IMR-90 (cell line): ENCODE data around the gene CTIF. TPM values are rescaled to one million over a fixed set of nuclear protein-coding genes. Genes with fewer than 3 reads are reported as not detected.

Experiments
- ATAC-seq: fragments of 200-7000 bp; cut with Tn5 transposase; 2 replicates; pipeline ENCODE4 v1.9.1; 2020; ENCODE audit warnings: low read depth, mild to moderate bottlenecking, moderate library complexity
- BruUV-seq: library from RNA; stranded (reverse); fragments of 400-500 nt; replicated peaks from 2 replicates; lab custom pipeline; 2021; lab: Mats Ljungman, UMichigan
- CTCF ChIA-PET: fragments of 300-600 bp; formaldehyde crosslinking; extraction: SDS; loops from one replicate; lab custom pipeline; 2021; ENCODE audit warnings: antibody characterized with exemption; lab: Yijun Ruan, JAX
- POLR2A ChIA-PET: fragments of 300-600 bp; sonication (Branson Sonifier 250); formaldehyde crosslinking; loops from one replicate; lab custom pipeline; 2022; ENCODE audit warnings: antibody characterized with exemption; ENCODE audit not compliant: unreplicated experiment; lab: Charles Lee
- DNase-seq: peaks from one replicate; pipeline ENCODE4 v3.0.0; 2013
- H2AFZ ChIP-seq: replicated peaks from 2 replicates; pipeline ENCODE3; 2013; ENCODE audit warnings: low read length, mild to moderate bottlenecking; ENCODE audit not compliant: poor library complexity
- H2AK5ac ChIP-seq: 2 replicates; pipeline ENCODE4 v1.6.1; 2013; ENCODE audit warnings: low read depth, low read length, inconsistent platforms
- H2AK9ac ChIP-seq: replicated peaks from 2 replicates; pipeline ENCODE3; 2013; ENCODE audit warnings: mild to moderate bottlenecking, low read depth, low read length, moderate library complexity; ENCODE audit not compliant: poor library complexity
- H2BK120ac ChIP-seq: 2 replicates; pipeline ENCODE4 v1.6.1; 2013; ENCODE audit warnings: low read depth, low read length, inconsistent platforms
- H2BK15ac ChIP-seq: 3 replicates; pipeline ENCODE4 v1.6.1; 2013; ENCODE audit warnings: low read depth, low read length, inconsistent platforms
- H2BK20ac ChIP-seq: 2 replicates; pipeline ENCODE4 v1.6.1; 2013; ENCODE audit warnings: low read depth, mild to moderate bottlenecking, inconsistent platforms, low read length, moderate library complexity
- H2BK5ac ChIP-seq: 2 replicates; pipeline ENCODE4 v1.6.1; 2013; ENCODE audit warnings: mild to moderate bottlenecking, low read depth, low read length, inconsistent platforms; ENCODE audit not compliant: poor library complexity, severe bottlenecking
- H3K14ac ChIP-seq: replicated peaks from 2 replicates; pipeline ENCODE4 v1.6.1; 2013; ENCODE audit warnings: low read depth, low read length, inconsistent platforms
- H3K18ac ChIP-seq: 2 replicates; pipeline ENCODE4 v1.6.1; 2013; ENCODE audit warnings: low read depth, low read length, control low read depth
- H3K23ac ChIP-seq: 2 replicates; pipeline ENCODE4 v1.6.1; 2013; ENCODE audit warnings: low read depth, low read length, inconsistent platforms
- H3K27ac ChIP-seq: 2 replicates; pipeline ENCODE4 v1.5.1; 2013; ENCODE audit warnings: mild to moderate bottlenecking, control low read depth, low read length; ENCODE audit not compliant: insufficient read depth
- H3K27me3 ChIP-seq: 2 replicates; pipeline ENCODE4 v1.6.1; 2013; ENCODE audit warnings: low read length; ENCODE audit not compliant: control insufficient read depth, insufficient read depth
- H3K36me3 ChIP-seq: 2 replicates; pipeline ENCODE4 v1.6.1; 2013; ENCODE audit warnings: low read length, mixed read lengths; ENCODE audit not compliant: control insufficient read depth, insufficient read depth
- H3K4ac ChIP-seq: 2 replicates; pipeline ENCODE4 v1.6.1; 2013; ENCODE audit warnings: low read depth, low read length, inconsistent platforms
- H3K4me1 ChIP-seq: 2 replicates; pipeline ENCODE4 v1.6.1; 2013; ENCODE audit warnings: low read length, mixed read lengths; ENCODE audit not compliant: control insufficient read depth, insufficient read depth
- H3K4me2 ChIP-seq: 2 replicates; pipeline ENCODE4 v1.6.1; 2013; ENCODE audit warnings: low read depth, mild to moderate bottlenecking, control low read depth, low read length, moderate library complexity
- H3K4me3 ChIP-seq: 2 replicates; pipeline ENCODE4 v1.5.1; 2013; ENCODE audit warnings: low read depth, mild to moderate bottlenecking, control low read depth, low read length, moderate library complexity; ENCODE audit not compliant: insufficient read depth
- H3K56ac ChIP-seq: 2 replicates; pipeline ENCODE4 v1.6.1; 2013; ENCODE audit warnings: low read length, inconsistent platforms; ENCODE audit not compliant: insufficient read depth; ENCODE audit errors: extremely low read depth
- H3K79me1 ChIP-seq, 2 experiments: 2 replicates each; pipeline ENCODE4 v1.6.1; 2013; ENCODE audit warnings: low read length in 2 of 2, inconsistent platforms in 1 of 2, low read depth in 1 of 2
- H3K9ac ChIP-seq: 2 replicates; pipeline ENCODE4 v1.6.1; 2013; ENCODE audit warnings: low read depth, low read length, control low read depth
- H3K9me1 ChIP-seq: 2 replicates; pipeline ENCODE4 v1.6.1; 2013; ENCODE audit warnings: low read length, inconsistent platforms; ENCODE audit not compliant: insufficient read depth
- H3K9me3 ChIP-seq: 2 replicates; pipeline ENCODE4 v1.6.1; 2013; ENCODE audit warnings: low read length; ENCODE audit not compliant: control insufficient read depth, insufficient read depth
- H4K20me1 ChIP-seq: 2 replicates; pipeline ENCODE4 v1.6.1; 2013; ENCODE audit warnings: low read length, inconsistent platforms; ENCODE audit not compliant: insufficient read depth
- H4K5ac ChIP-seq: 2 replicates; pipeline ENCODE4 v1.6.1; 2013; ENCODE audit warnings: mild to moderate bottlenecking, low read depth, low read length, control low read depth
- H4K8ac ChIP-seq, 2 experiments: 2 replicates each; pipeline ENCODE4 v1.6.1; 2013; ENCODE audit warnings: low read depth in 2 of 2, low read length in 2 of 2, control low read depth in 1 of 2, inconsistent platforms in 1 of 2
- H4K91ac ChIP-seq: 2 replicates; pipeline ENCODE4 v1.6.1; 2013; ENCODE audit warnings: low read depth, low read length, inconsistent platforms; ENCODE audit not compliant: insufficient read depth
- BHLHE40 ChIP-seq: fragments of 150-350 bp; IDR thresholded peaks from 2 replicates; pipeline ENCODE4 v1.6.1; 2016; ENCODE audit warnings: mild to moderate bottlenecking, low read depth, low read length
- CEBPB ChIP-seq: IDR thresholded peaks from 2 replicates; pipeline ENCODE4 v1.6.1; 2012; ENCODE audit warnings: low read depth, low read length, improper control_type of control experiment
- CHD1 ChIP-seq: IDR thresholded peaks from 2 replicates; pipeline ENCODE4 v1.6.1; 2012; ENCODE audit warnings: low read depth, low read length, improper control_type of control experiment
- CTCF ChIP-seq: conservative IDR thresholded peaks from 2 replicates; pipeline ENCODE4 v1.5.1; 2012; ENCODE audit warnings: mild to moderate bottlenecking, low read depth, low read length, improper control_type of control experiment
- ELK1 ChIP-seq: fragments of 150-350 bp; IDR thresholded peaks from 2 replicates; pipeline ENCODE4 v1.6.1; 2016; ENCODE audit warnings: low read depth, mild to moderate bottlenecking, low read length, moderate library complexity, borderline replicate concordance
- FOS ChIP-seq: fragments of 150-350 bp; IDR thresholded peaks from 2 replicates; pipeline ENCODE4 v1.6.1; 2016; ENCODE audit warnings: low read depth, low read length
- MAFK ChIP-seq: IDR thresholded peaks from 2 replicates; pipeline ENCODE4 v1.6.1; 2012; ENCODE audit warnings: low read depth, low read length, improper control_type of control experiment
- MAZ ChIP-seq: IDR thresholded peaks from 2 replicates; pipeline ENCODE4 v1.6.1; 2012; ENCODE audit warnings: low read depth, mild to moderate bottlenecking, low read length, improper control_type of control experiment, moderate library complexity, borderline replicate concordance
- MXI1 ChIP-seq: IDR thresholded peaks from 2 replicates; pipeline ENCODE4 v1.6.1; 2012; ENCODE audit warnings: low read depth, mild to moderate bottlenecking, low read length, moderate library complexity, borderline replicate concordance
- NFE2L2 ChIP-seq: fragments of 150-350 bp; IDR thresholded peaks from 2 replicates; pipeline ENCODE4 v1.6.1; 2016; ENCODE audit warnings: low read depth, mild to moderate bottlenecking, low read length
- POLR2A ChIP-seq: IDR thresholded peaks from 2 replicates; pipeline ENCODE4 v1.6.1; 2012; ENCODE audit warnings: mild to moderate bottlenecking, low read depth, low read length
- RAD21 ChIP-seq: IDR thresholded peaks from 2 replicates; pipeline ENCODE4 v1.6.1; 2012; ENCODE audit warnings: low read length, improper control_type of control experiment
- RCOR1 ChIP-seq: IDR thresholded peaks from 2 replicates; pipeline ENCODE4 v1.6.1; 2012; ENCODE audit warnings: mild to moderate bottlenecking, low read length, improper control_type of control experiment; ENCODE audit not compliant: insufficient replicate concordance
- RFX5 ChIP-seq: IDR thresholded peaks from 2 replicates; pipeline ENCODE4 v1.8.0; 2012; ENCODE audit warnings: low read depth, mild to moderate bottlenecking, low read length, moderate library complexity
- WGBS, 2 experiments: methylation state at CpG; one replicate each; pipeline versions ENCODE4 v1.1.5 to v1.1.7; 2013; ENCODE audit warnings: missing lambda C conversion rate in 2 of 2; ENCODE audit not compliant: insufficient read length in 1 of 2; ENCODE audit errors: extremely low coverage in 2 of 2; 5-methylcytosine and 5-hydroxymethylcytosine counted together
- dilution Hi-C: fragments of 300-500 bp; cut with HindIII; formaldehyde crosslinking; loops from one replicate; pipeline ENCODE4 v1.14.3; 2018; ENCODE audit warnings: low sequenced_read_pairs; ENCODE audit not compliant: unreplicated experiment
- in situ Hi-C: fragments of 300-500 bp; cut with MboI; formaldehyde crosslinking; loops from 3 replicates; pipeline ENCODE4 v1.14.3; 2019; ENCODE audit warnings: low sequenced_read_pairs, inconsistent platforms, mixed read lengths
- intact Hi-C: fragments of 100-400 bp; cut with micrococcal nuclease; formaldehyde crosslinking; loops from 2 replicates; pipeline ENCODE4 v1.10.0; 2022
- polyA plus RNA-seq, 3 experiments: library from polyadenylated mRNA; depleted of rRNA; stranded (reverse); fragments of >200 nt; gene quantifications; 2 replicates each; pipeline ENCODE4 v1.2.3, GENCODE V29; 2012; ENCODE audit warnings: low replicate concordance in 1 of 3
- total RNA-seq: library from RNA; depleted of rRNA; stranded (reverse); fragments of >200 nt; gene quantifications from 2 replicates; pipeline ENCODE4 v1.2.3, GENCODE V29; 2012
- TF ChIP-seq, protein P1 (sequence below): fragments of 150-350 bp; IDR thresholded peaks from 2 replicates; pipeline ENCODE4 v1.6.1; 2017; ENCODE audit warnings: mild to moderate bottlenecking, antibody characterized with exemption, low read length, low read depth

Gene CTIF
- total and polyA plus RNA-seq, 2 of the 4 experiments (the other 2 are of a cell fraction): 25.1 to 57.0 TPM

DNA sequence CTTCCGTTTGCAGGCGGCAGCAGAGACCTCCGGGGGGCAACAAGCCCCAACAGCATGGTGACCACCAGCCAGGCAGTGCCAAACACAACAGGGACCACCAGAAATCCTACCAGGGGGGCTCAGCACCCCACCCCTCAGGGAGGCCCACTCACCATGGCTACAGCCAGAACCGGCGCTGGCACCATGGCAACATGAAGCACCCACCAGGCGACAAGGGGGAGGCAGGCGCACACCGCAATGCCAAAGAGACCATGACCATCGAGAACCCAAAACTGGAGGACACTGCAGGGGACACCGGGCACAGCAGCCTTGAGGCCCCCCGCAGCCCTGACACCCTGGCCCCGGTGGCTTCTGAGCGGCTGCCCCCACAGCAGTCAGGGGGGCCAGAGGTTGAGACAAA, 219.1 kb downstream of the CTIF start:
- Histone ChIP-seq H3K36me3 (peaks cover 46% of the 10 kb centered on the region), H4K91ac (no peak overlapping the region), H3K4ac (no peak overlapping the region), H3K9me1 (peaks cover 37% of the 10 kb centered on the region), H3K27me3 (no peaks in the 10 kb centered on the region), H2BK120ac (no peak overlapping the region), H2BK20ac (no peak overlapping the region), H3K56ac (no peak overlapping the region), H3K14ac (no peak overlapping the region), H3K18ac (no peak overlapping the region), H3K9ac (no peak overlapping the region), H4K8ac (no peak overlapping the region), H3K4me3 (no peak overlapping the region), H2AK9ac (no peak overlapping the region), H3K9me3 (no peaks in the 10 kb centered on the region), H3K4me1 (peaks cover 4% of the 10 kb centered on the region), H2AFZ (peak overlapping the region; percentile 17), H4K5ac (no peak overlapping the region), H3K23ac (no peak overlapping the region), H3K4me2 (no peak overlapping the region), H3K79me1 (peaks cover 36 to 78% of the 10 kb centered on the region in 2 experiments), H3K27ac (no peak overlapping the region), H2BK15ac (no peak overlapping the region), H2AK5ac (no peak overlapping the region), H2BK5ac (no peak overlapping the region), H4K20me1 (peaks cover 25% of the 10 kb centered on the region)
- ChIA-PET CTCF (no interaction called here), POLR2A (no interaction called here)
- in situ Hi-C loops: no loop called here
- no peak for TF ChIP-seq MXI1
- no peak for TF ChIP-seq CTCF
- TF ChIP-seq POLR2A: no peak
- no peak for TF ChIP-seq NFE2L2
- no peak for TF ChIP-seq FOS
- no peak for TF ChIP-seq RFX5
- no peak for TF ChIP-seq BHLHE40
- TF ChIP-seq MAZ: no peak
- TF ChIP-seq, protein P1, sequence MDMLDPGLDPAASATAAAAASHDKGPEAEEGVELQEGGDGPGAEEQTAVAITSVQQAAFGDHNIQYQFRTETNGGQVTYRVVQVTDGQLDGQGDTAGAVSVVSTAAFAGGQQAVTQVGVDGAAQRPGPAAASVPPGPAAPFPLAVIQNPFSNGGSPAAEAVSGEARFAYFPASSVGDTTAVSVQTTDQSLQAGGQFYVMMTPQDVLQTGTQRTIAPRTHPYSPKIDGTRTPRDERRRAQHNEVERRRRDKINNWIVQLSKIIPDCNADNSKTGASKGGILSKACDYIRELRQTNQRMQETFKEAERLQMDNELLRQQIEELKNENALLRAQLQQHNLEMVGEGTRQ: no peak
- TF ChIP-seq ELK1: no peak
- TF ChIP-seq RAD21: no peak
- TF ChIP-seq CHD1: no peak
- no peak for TF ChIP-seq RCOR1
- no peak for TF ChIP-seq CEBPB
- no peak for TF ChIP-seq MAFK
- ATAC-seq: no peak
- 96% methylated on average over 7 of the region's 13 CpGs; no CpG with 5 or more reads in 1 of the 2 experiments for WGBS, 2 experiments
- no peak for DNase-seq
- no TSS peak for BruUV-seq
- dilution Hi-C loops: no loop called here
- intact Hi-C loops: no loop called here
